GM12878 (cell line): Measurements from ENCODE around the gene TMEM9B. TPM values are rescaled to one million over a fixed set of nuclear protein-coding genes. Genes with fewer than 3 reads are reported as not detected.

Source experiments
- ATAC-seq: fragments of 200-7000 bp; cut with Tn5 transposase; 3 replicates; pipeline ENCODE4 v1.9.1; 2020; ENCODE audit warnings: mild to moderate bottlenecking, moderate library complexity
- BruUV-seq: library from RNA; stranded (reverse); fragments of 400-500 nt; replicated peaks from 2 replicates; lab custom pipeline; 2021; lab: Mats Ljungman, UMichigan
- CTCF ChIA-PET: fragments of 300-600 bp; sonication (Branson Sonifier 250); formaldehyde crosslinking; extraction: SDS; loops from one replicate; lab custom pipeline; 2021; ENCODE audit warnings: inconsistent platforms; lab: Yijun Ruan, JAX
- POLR2A ChIA-PET: fragments of 350-600 bp; formaldehyde crosslinking; extraction: SDS; loops from one replicate; lab custom pipeline; 2021; ENCODE audit warnings: inconsistent platforms; lab: Charles Lee
- RAD21 ChIA-PET: fragments of 300-600 bp; sonication (Branson Sonifier 250); formaldehyde crosslinking; loops from one replicate; lab custom pipeline; 2023; ENCODE audit warnings: antibody characterized with exemption; ENCODE audit not compliant: unreplicated experiment; lab: Charles Lee
- SMC1A ChIA-PET: fragments of 300-600 bp; sonication (Branson Sonifier 250); formaldehyde crosslinking; loops from one replicate; lab custom pipeline; 2023; ENCODE audit not compliant: unreplicated experiment, uncharacterized antibody; lab: Charles Lee
- DNase-seq: peaks from one replicate; pipeline ENCODE4 v3.0.0-alpha.2; 2011; ENCODE audit warnings: low read depth, low spot score
- FAIRE-seq: peaks from 3 replicates; lab custom pipeline; 2011; peaks lifted over from hg19 to GRCh38; lab: Jason Lieb, UNC
- H2AFZ ChIP-seq: 2 replicates; pipeline ENCODE4 v1.6.0; 2011; ENCODE audit warnings: low read depth, low read length, control low read depth; ENCODE audit not compliant: control insufficient read depth
- H3K27ac ChIP-seq: 2 replicates; pipeline ENCODE4 v1.5.1; 2011; ENCODE audit warnings: control low read depth; ENCODE audit not compliant: control insufficient read depth, insufficient read depth
- H3K27me3 ChIP-seq, 2 experiments: replicated peaks in 1 of 2; 2 replicates each; pipeline versions ENCODE4 v1.6.0 to v1.6.1; 2011; ENCODE audit warnings: low read length in 1 of 2; ENCODE audit not compliant: control insufficient read depth in 2 of 2, insufficient read depth in 2 of 2
- H3K36me3 ChIP-seq, 2 experiments: 2 replicates each; pipeline ENCODE4 v1.5.1; 2011; ENCODE audit warnings: low read length in 1 of 2; ENCODE audit not compliant: control insufficient read depth in 2 of 2, insufficient read depth in 2 of 2
- H3K4me1 ChIP-seq: 2 replicates; pipeline ENCODE4 v1.6.1; 2011; ENCODE audit warnings: mild to moderate bottlenecking, low read length, moderate library complexity, mixed read lengths; ENCODE audit not compliant: control insufficient read depth, insufficient read depth
- H3K4me2 ChIP-seq: 2 replicates; pipeline ENCODE4 v1.6.0; 2011; ENCODE audit warnings: control low read depth; ENCODE audit not compliant: control insufficient read depth, insufficient read depth
- H3K4me3 ChIP-seq: fragments of 200-600 bp; sonication (generic); 2 replicates; pipeline ENCODE4 v1.5.1; 2016
- H3K79me2 ChIP-seq: 2 replicates; pipeline ENCODE4 v1.6.0; 2011; ENCODE audit warnings: low read length; ENCODE audit not compliant: control insufficient read depth, insufficient read depth
- H3K9ac ChIP-seq: 2 replicates; pipeline ENCODE4 v1.8.0; 2011; ENCODE audit warnings: low read length, control low read depth, mixed read lengths; ENCODE audit not compliant: control insufficient read depth, insufficient read depth
- H3K9me3 ChIP-seq: replicated peaks from 3 replicates; pipeline ENCODE4 v1.5.1; 2011; ENCODE audit warnings: mild to moderate bottlenecking, low read length; ENCODE audit not compliant: control insufficient read depth, insufficient read depth
- H4K20me1 ChIP-seq: 2 replicates; pipeline ENCODE4 v1.6.0; 2011; ENCODE audit not compliant: control insufficient read depth, insufficient read depth
- BRCA1 ChIP-seq: IDR thresholded peaks from 2 replicates; pipeline ENCODE4 v1.6.1; 2011; ENCODE audit warnings: low read depth, low read length, improper control_type of control experiment
- E2F4 ChIP-seq: IDR thresholded peaks from 2 replicates; pipeline ENCODE4 v1.6.1; 2012; ENCODE audit warnings: low read depth, low read length, improper control_type of control experiment
- GABPA ChIP-seq: IDR thresholded peaks from 2 replicates; pipeline ENCODE4 v1.6.1; 2014; ENCODE audit warnings: antibody characterized with exemption, low read depth, mild to moderate bottlenecking, inconsistent platforms
- GATAD2B ChIP-seq: fragments of 450-650 bp; conservative IDR thresholded peaks from 2 replicates; pipeline ENCODE4 v1.6.1; 2017; ENCODE audit warnings: low read depth, mild to moderate bottlenecking, moderate library complexity
- HSF1 ChIP-seq: fragments of 150-350 bp; IDR thresholded peaks from 2 replicates; pipeline ENCODE4 v1.6.1; 2014; ENCODE audit warnings: mild to moderate bottlenecking, low read depth, low read length
- MYB ChIP-seq: fragments of 150-350 bp; IDR thresholded peaks from 2 replicates; pipeline ENCODE4 v1.6.1; 2014; ENCODE audit warnings: mild to moderate bottlenecking, low read depth, low read length, borderline replicate concordance
- PKNOX1 ChIP-seq: fragments of 450-650 bp; IDR thresholded peaks from 2 replicates; pipeline ENCODE4 v1.6.1; 2016; ENCODE audit warnings: mild to moderate bottlenecking
- RELB ChIP-seq: fragments of 450-650 bp; IDR thresholded peaks from 2 replicates; pipeline ENCODE4 v1.6.1; 2017; ENCODE audit warnings: low read depth, mild to moderate bottlenecking, moderate library complexity
- REST ChIP-seq: IDR thresholded peaks from 2 replicates; pipeline ENCODE4 v1.6.1; 2012; ENCODE audit warnings: mild to moderate bottlenecking, low read depth, low read length
- SIX5 ChIP-seq: IDR thresholded peaks from 2 replicates; pipeline ENCODE4 v1.6.1; 2011; ENCODE audit warnings: mild to moderate bottlenecking, low read depth, low read length, moderate library complexity; ENCODE audit not compliant: severe bottlenecking
- SP1 ChIP-seq: IDR thresholded peaks from one replicate; pipeline ENCODE4 v1.6.1; 2011; ENCODE audit warnings: low read depth, low read length
- SUZ12 ChIP-seq: fragments of 200-600 bp; sonication (generic); IDR thresholded peaks from one replicate; pipeline ENCODE4 v1.6.1; 2018; ENCODE audit warnings: antibody characterized with exemption, mild to moderate bottlenecking; ENCODE audit not compliant: unreplicated experiment
- WRNIP1 ChIP-seq: IDR thresholded peaks from 2 replicates; pipeline ENCODE4 v1.6.1; 2011; ENCODE audit warnings: low read depth, low read length, improper control_type of control experiment, borderline replicate concordance
- ZNF384 ChIP-seq: IDR thresholded peaks from 2 replicates; pipeline ENCODE4 v1.6.1; 2012; ENCODE audit warnings: low read depth, mild to moderate bottlenecking, low read length, improper control_type of control experiment, borderline replicate concordance
- ZZZ3 ChIP-seq: IDR thresholded peaks from 2 replicates; pipeline ENCODE4 v1.6.1; 2011; ENCODE audit warnings: low read depth; ENCODE audit not compliant: control insufficient read depth, insufficient read length
- WGBS: methylation state at CpG from one replicate; pipeline ENCODE4 v1.1.6; 2016; ENCODE audit warnings: low lambda C conversion rate; ENCODE audit not compliant: insufficient replicate concordance, insufficient coverage; ENCODE audit errors: missing lambda C conversion rate; 5-methylcytosine and 5-hydroxymethylcytosine counted together
- in situ Hi-C: fragments of 300-500 bp; cut with MboI; formaldehyde crosslinking; loops from 9 replicates; pipeline ENCODE4 v1.14.3; 2018; ENCODE audit warnings: mixed read lengths
- intact Hi-C: fragments of 100-400 bp; cut with micrococcal nuclease; formaldehyde crosslinking; loops from one replicate; pipeline ENCODE4 v1.14.2; 2022; ENCODE audit not compliant: unreplicated experiment
- polyA plus RNA-seq, 11 experiments: library from polyadenylated mRNA; depleted of rRNA in 4 of 11; unstranded in 6 of 11; stranded (reverse) in 5 of 11; fragments of >200 nt; fragmentation: Nextera tagmentation in 4 of 11; fragmentation: Illumina TruSeq in 1 of 11; extraction: Ambion mirVana in 4 of 11; extraction: Trizol in 1 of 11; gene quantifications; 1 replicate in 1 of 11; 2 replicates in 10 of 11; pipeline versions ENCODE4 v1.2.1 to v1.2.3, GENCODE V29; 2011 to 2016; ENCODE audit warnings: inconsistent platforms in 2 of 11, missing spikeins in 2 of 11, low read depth in 1 of 11
- total RNA-seq, 4 experiments: library from RNA; depleted of rRNA in 3 of 4; stranded (reverse); fragments of >200 nt in 3 of 4; fragmentation: Illumina TruSeq in 1 of 4; extraction: Trizol in 1 of 4; gene quantifications; 2 replicates each; pipeline versions ENCODE4 v1.2.1 to v1.2.3, GENCODE V29; 2013 to 2021

TMEM9B gene
- total and polyA plus RNA-seq, 10 of the 15 experiments (the other 5 are each of a cell fraction or from before 2014, with no cell fraction given), result 11.5 to 54.0 (median 30.0) TPM

GRCh38 chr11:8908099-8908498 is 56.1 kb downstream of the TMEM9B start (continued):
- TF ChIP-seq GABPA (no peak), PKNOX1 (no peak), GATAD2B (no peak), REST (no peak), SUZ12 (no peak), E2F4 (no peak)

- Histone ChIP-seq H3K4me2 (no peak overlapping the region), H2AFZ (no peak overlapping the region), H3K27me3 (no peaks in the 10 kb centered on the region; a peak in 1 of 4 replicates), H4K20me1 (no peaks in the 10 kb centered on the region), H3K4me1 (no peaks in the 10 kb centered on the region), H3K27ac (no peak overlapping the region), H3K79me2 (peaks cover 5% of the 10 kb centered on the region), H3K9me3 (no peaks in the 10 kb centered on the region), H3K36me3 (no peaks in the 10 kb centered on the region), H3K4me3 (no peak overlapping the region), H3K9ac (no peak overlapping the region)
- RAD21 ChIA-PET, result no interaction called here
- DNase-seq (no peak), ATAC-seq (no peak), FAIRE-seq (no peak)
- POLR2A ChIA-PET, result no interaction called here
- no TSS peak for BruUV-seq
- 90% methylated on average over 1 of the region's 1 CpG for WGBS
- intact Hi-C loops, result no loop called here
- SMC1A ChIA-PET, result no interaction called here
- in situ Hi-C loops, result no loop called here
- CTCF ChIA-PET, result no interaction called here
- TF ChIP-seq ZNF384 (no peak), HSF1 (no peak), RELB (no peak), BRCA1 (no peak), ZZZ3 (no peak), WRNIP1 (no peak), SIX5 (no peak), SP1 (no peak), MYB (no peak)
These were observed 57.1 kb downstream of the TMEM9B start for GRCh38 chr11:8907116-8907515.
